PC-3 (cell line): ENCODE results near the gene RASGRP3. TPM values are rescaled to one million over a fixed set of nuclear protein-coding genes. Genes with fewer than 3 reads are reported as not detected.

Experiments
- ATAC-seq: fragments of 200-7000 bp; cut with Tn5 transposase; 2 replicates; pipeline ENCODE4 v1.9.1; 2020; ENCODE audit warnings: mild to moderate bottlenecking, moderate library complexity
- BruUV-seq: library from RNA; stranded (reverse); fragments of 400-500 nt; replicated peaks from 2 replicates; lab custom pipeline; 2021; lab: Mats Ljungman, UMichigan
- CTCF ChIA-PET: fragments of 300-600 bp; sonication (Branson Sonifier 250); formaldehyde crosslinking; loops from one replicate; lab custom pipeline; 2022; ENCODE audit warnings: antibody characterized with exemption; lab: Charles Lee
- POLR2A ChIA-PET: fragments of 300-600 bp; sonication (Branson Sonifier 250); formaldehyde crosslinking; loops from one replicate; lab custom pipeline; 2022; ENCODE audit warnings: antibody characterized with exemption; ENCODE audit not compliant: unreplicated experiment; lab: Charles Lee
- DNase-seq: peaks from one replicate; pipeline ENCODE4 v3.0.0-alpha.2; 2015
- H2AFZ ChIP-seq: fragments of 300-600 bp; sonication (generic); 2 replicates; pipeline ENCODE4 v1.6.0; 2016; ENCODE audit warnings: antibody characterized with exemption, low read length
- H3F3A ChIP-seq: fragments of 300-600 bp; sonication (generic); one replicate; pipeline ENCODE4 v1.6.0; 2017; ENCODE audit warnings: antibody characterized with exemption, low read length, control low read depth, mild to moderate bottlenecking; ENCODE audit not compliant: unreplicated experiment
- H3K27ac ChIP-seq: fragments of 300-600 bp; sonication (generic); 2 replicates; pipeline ENCODE4 v1.5.1; 2016; ENCODE audit warnings: mild to moderate bottlenecking, low read length
- H3K27me3 ChIP-seq: fragments of 300-600 bp; sonication (generic); 2 replicates; pipeline ENCODE4 v1.6.1; 2016; ENCODE audit warnings: low read length, mixed read lengths
- H3K36me3 ChIP-seq: fragments of 300-600 bp; sonication (generic); 2 replicates; pipeline ENCODE4 v1.6.1; 2016; ENCODE audit warnings: low read depth, mixed run types, low read length, mixed read lengths
- H3K4me1 ChIP-seq: fragments of 300-600 bp; sonication (generic); 2 replicates; pipeline ENCODE4 v1.5.1; 2016; ENCODE audit warnings: low read length; ENCODE audit not compliant: insufficient read depth
- H3K4me2 ChIP-seq: fragments of 300-600 bp; sonication (generic); 2 replicates; pipeline ENCODE4 v1.6.0; 2016; ENCODE audit warnings: low read length
- H3K4me3 ChIP-seq: fragments of 300-600 bp; sonication (generic); 2 replicates; pipeline ENCODE4 v1.5.1; 2016; ENCODE audit warnings: mild to moderate bottlenecking, low read length, mixed read lengths
- H3K79me2 ChIP-seq: fragments of 300-600 bp; sonication (generic); 2 replicates; pipeline ENCODE4 v1.6.1; 2017; ENCODE audit warnings: low read length, mixed read lengths
- H3K9ac ChIP-seq: fragments of 300-600 bp; sonication (generic); 2 replicates; pipeline ENCODE4 v1.6.0; 2016; ENCODE audit warnings: mild to moderate bottlenecking, low read length
- H3K9me2 ChIP-seq: fragments of 300-600 bp; sonication (generic); replicated peaks from 2 replicates; pipeline ENCODE4 v1.6.1; 2016; ENCODE audit warnings: mixed run types, low read length, mixed read lengths
- H3K9me3 ChIP-seq: fragments of 300-600 bp; sonication (generic); 2 replicates; pipeline ENCODE4 v1.6.1; 2016; ENCODE audit warnings: low read length, mixed read lengths
- H4K20me1 ChIP-seq: fragments of 300-600 bp; sonication (generic); 2 replicates; pipeline ENCODE4 v1.6.1; 2016; ENCODE audit warnings: low read length, mixed read lengths
- CTCF ChIP-seq: fragments of 300-600 bp; sonication (generic); conservative IDR thresholded peaks from 2 replicates; pipeline ENCODE4 v1.5.1; 2017; ENCODE audit warnings: antibody characterized with exemption, low read depth, mild to moderate bottlenecking, low read length
- EZH2 ChIP-seq: fragments of 300-600 bp; sonication (generic); IDR thresholded peaks from one replicate; pipeline ENCODE4 v1.6.1; 2017; ENCODE audit warnings: antibody characterized with exemption, mild to moderate bottlenecking, low read length; ENCODE audit not compliant: unreplicated experiment
- EZH2phosphoT487 ChIP-seq: fragments of 300-600 bp; sonication (generic); IDR thresholded peaks from 2 replicates; pipeline ENCODE4 v1.6.1; 2018; ENCODE audit warnings: mild to moderate bottlenecking, antibody characterized with exemption, low read length, borderline replicate concordance
- intact Hi-C: fragments of 100-400 bp; cut with micrococcal nuclease; formaldehyde crosslinking; loops from 2 replicates; pipeline ENCODE4 v1.9.0; 2023
- total RNA-seq: library from RNA; depleted of rRNA; stranded (reverse); fragments of >200 nt; gene quantifications from 2 replicates; pipeline ENCODE4 v1.2.3, GENCODE V29; 2014

Gene RASGRP3
- total RNA-seq, 1 experiment from 2014 or later: 0.15 TPM

GRCh38 chr2:33484042-33484621 lies 7.7 kb downstream of the RASGRP3 start:
- no peaks in the 10 kb centered on the region for H3F3A ChIP-seq
- no peaks in the 10 kb centered on the region for H4K20me1 ChIP-seq
- no peak overlapping the region for H3K4me3 ChIP-seq
- H3K4me2 ChIP-seq: no peak overlapping the region
- no peaks in the 10 kb centered on the region for H3K27me3 ChIP-seq
- no peaks in the 10 kb centered on the region for H3K4me1 ChIP-seq
- H2AFZ ChIP-seq: no peak overlapping the region
- POLR2A ChIA-PET: no interaction called here
- H3K9ac ChIP-seq: no peak overlapping the region
- H3K27ac ChIP-seq: no peak overlapping the region
- no peak for DNase-seq
- peaks cover 5% of the 10 kb centered on the region; the same call in 1 of the 2 replicates for H3K9me3 ChIP-seq
- no peaks in the 10 kb centered on the region for H3K79me2 ChIP-seq
- CTCF ChIA-PET: no interaction called here
- BruUV-seq: no TSS peak
- intact Hi-C loops: no loop called here
- no peaks in the 10 kb centered on the region for H3K9me2 ChIP-seq
- TF ChIP-seq EZH2phosphoT487 (no peak), EZH2 (no peak), CTCF (no peak)
- no peak for ATAC-seq
- no peaks in the 10 kb centered on the region; the same call in 1 of the 2 replicates for H3K36me3 ChIP-seq

GRCh38 chr2:33485051-33485450 lies 8.6 kb downstream of the RASGRP3 start:
- H3K9ac ChIP-seq: no peak overlapping the region
- no peaks in the 10 kb centered on the region for H3F3A ChIP-seq
- no peak overlapping the region for H3K4me3 ChIP-seq
- BruUV-seq: no TSS peak
- TF ChIP-seq EZH2 (no peak), CTCF (no peak), EZH2phosphoT487 (no peak)
- no peaks in the 10 kb centered on the region for H3K79me2 ChIP-seq
- no peaks in the 10 kb centered on the region for H4K20me1 ChIP-seq
- no peaks in the 10 kb centered on the region; the same call in 1 of the 2 replicates for H3K36me3 ChIP-seq
- intact Hi-C loops: no loop called here
- ChIA-PET POLR2A (no interaction called here), CTCF (no interaction called here)
- H3K27ac ChIP-seq: no peak overlapping the region
- DNase-seq: no peak
- H3K4me2 ChIP-seq: no peak overlapping the region
- no peaks in the 10 kb centered on the region for H3K27me3 ChIP-seq
- H2AFZ ChIP-seq: no peak overlapping the region
- H3K9me3 ChIP-seq: peaks cover 5% of the 10 kb centered on the region; the same call in 1 of the 2 replicates
- no peaks in the 10 kb centered on the region for H3K9me2 ChIP-seq
- no peaks in the 10 kb centered on the region for H3K4me1 ChIP-seq
- ATAC-seq: no peak

GRCh38 chr2:33486544-33486943 lies 10.1 kb downstream of the RASGRP3 start:
- no peaks in the 10 kb centered on the region for H3K79me2 ChIP-seq
- ChIA-PET CTCF (no interaction called here), POLR2A (no interaction called here)
- H3K9ac ChIP-seq: no peak overlapping the region
- H3K4me2 ChIP-seq: no peak overlapping the region
- no peak overlapping the region for H3K4me3 ChIP-seq
- TF ChIP-seq EZH2phosphoT487 (no peak), CTCF (no peak), EZH2 (no peak)
- H4K20me1 ChIP-seq: no peaks in the 10 kb centered on the region
- DNase-seq (no peak), ATAC-seq (no peak)
- H3K9me2 ChIP-seq: no peaks in the 10 kb centered on the region
- intact Hi-C loops: no loop called here
- no TSS peak for BruUV-seq
- no peaks in the 10 kb centered on the region; the same call in 1 of the 2 replicates for H3K36me3 ChIP-seq
- H2AFZ ChIP-seq: no peak overlapping the region
- H3K27ac ChIP-seq: no peak overlapping the region
- no peaks in the 10 kb centered on the region for H3K4me1 ChIP-seq
- peaks cover 5% of the 10 kb centered on the region; the same call in 1 of the 2 replicates for H3K9me3 ChIP-seq
- H3K27me3 ChIP-seq: no peaks in the 10 kb centered on the region
- no peaks in the 10 kb centered on the region for H3F3A ChIP-seq
